A673 (cell line): Measurements from ENCODE around the gene HOXC13. TPM values are rescaled to one million over a fixed set of nuclear protein-coding genes. Genes with fewer than 3 reads are reported as not detected.
A peak's percentile ranks its signal among the peaks of the same experiment; 100 is the strongest.

Source experiments
- BruUV-seq: library from RNA; stranded (reverse); fragments of 400-500 nt; replicated peaks from 2 replicates; lab custom pipeline; 2021; lab: Mats Ljungman, UMichigan
- CTCF ChIA-PET: fragments of 300-600 bp; sonication (Branson Sonifier 250); formaldehyde crosslinking; loops from one replicate; lab custom pipeline; 2022; ENCODE audit warnings: antibody characterized with exemption; lab: Charles Lee
- POLR2A ChIA-PET: fragments of 300-600 bp; sonication (Branson Sonifier 250); formaldehyde crosslinking; loops from one replicate; lab custom pipeline; 2022; ENCODE audit warnings: antibody characterized with exemption; ENCODE audit not compliant: low non-redundant PET; lab: Charles Lee
- DNase-seq: peaks from one replicate; pipeline ENCODE4 v3.0.0-alpha.2; 2015; ENCODE audit warnings: low spot score
- H3K27ac ChIP-seq: fragments of 200-600 bp; sonication (generic); 2 replicates; pipeline ENCODE4 v1.5.1; 2016; ENCODE audit warnings: mixed run types, low read depth, mild to moderate bottlenecking, mixed read lengths, antibody characterized with exemption, low read length; ENCODE audit not compliant: poor library complexity, severe bottlenecking
- H3K27me3 ChIP-seq: fragments of 200-600 bp; sonication (generic); replicated peaks from 2 replicates; pipeline ENCODE4 v1.6.1; 2017; ENCODE audit warnings: mixed run types, low read depth, mild to moderate bottlenecking, mixed read lengths, antibody characterized with exemption, low read length; ENCODE audit not compliant: insufficient read depth, poor library complexity
- H3K36me3 ChIP-seq: fragments of 200-600 bp; sonication (generic); 2 replicates; pipeline ENCODE4 v1.6.1; 2016; ENCODE audit warnings: mixed run types, mild to moderate bottlenecking, mixed read lengths, antibody characterized with exemption, low read length; ENCODE audit not compliant: insufficient read depth, poor library complexity, severe bottlenecking
- H3K4me1 ChIP-seq: fragments of 200-600 bp; sonication (generic); 2 replicates; pipeline ENCODE4 v1.6.1; 2017; ENCODE audit warnings: mixed run types, mild to moderate bottlenecking, mixed read lengths, antibody characterized with exemption, low read length; ENCODE audit not compliant: insufficient read depth, poor library complexity, severe bottlenecking
- H3K4me3 ChIP-seq: fragments of 200-600 bp; sonication (generic); 2 replicates; pipeline ENCODE4 v1.5.1; 2016; ENCODE audit warnings: low read depth, mixed run types, mild to moderate bottlenecking, mixed read lengths, low read length; ENCODE audit not compliant: poor library complexity, severe bottlenecking
- H3K9me3 ChIP-seq: fragments of 200-600 bp; sonication (generic); 2 replicates; pipeline ENCODE4 v1.6.1; 2016; ENCODE audit warnings: mixed run types, low read depth, mild to moderate bottlenecking, mixed read lengths, antibody characterized with exemption, low read length; ENCODE audit not compliant: poor library complexity, severe bottlenecking
- EZH2 ChIP-seq: fragments of 200-600 bp; sonication (generic); IDR thresholded peaks from 2 replicates; pipeline ENCODE4 v1.6.1; 2017; ENCODE audit warnings: borderline replicate concordance, low read depth, mild to moderate bottlenecking, mixed read lengths, antibody characterized with exemption, low read length; ENCODE audit not compliant: poor library complexity, severe bottlenecking
- intact Hi-C: fragments of 100-400 bp; cut with micrococcal nuclease; formaldehyde crosslinking; loops from one replicate; pipeline ENCODE4 v1.10.0; 2022; ENCODE audit not compliant: unreplicated experiment
- total RNA-seq: library from RNA; stranded (reverse); gene quantifications from 2 replicates; pipeline ENCODE4 v1.2.3, GENCODE V29; 2021
- TF ChIP-seq, protein P1 (sequence below): fragments of 300-800, 200-600 bp; sonication (generic); conservative IDR thresholded peaks from 2 replicates; pipeline ENCODE4 v1.5.1; 2017; ENCODE audit warnings: low read depth, mild to moderate bottlenecking, antibody characterized with exemption, low read length, moderate library complexity, mixed read lengths

Gene HOXC13
- total RNA-seq, 1 experiment from 2014 or later: 10.1 TPM

DNA sequence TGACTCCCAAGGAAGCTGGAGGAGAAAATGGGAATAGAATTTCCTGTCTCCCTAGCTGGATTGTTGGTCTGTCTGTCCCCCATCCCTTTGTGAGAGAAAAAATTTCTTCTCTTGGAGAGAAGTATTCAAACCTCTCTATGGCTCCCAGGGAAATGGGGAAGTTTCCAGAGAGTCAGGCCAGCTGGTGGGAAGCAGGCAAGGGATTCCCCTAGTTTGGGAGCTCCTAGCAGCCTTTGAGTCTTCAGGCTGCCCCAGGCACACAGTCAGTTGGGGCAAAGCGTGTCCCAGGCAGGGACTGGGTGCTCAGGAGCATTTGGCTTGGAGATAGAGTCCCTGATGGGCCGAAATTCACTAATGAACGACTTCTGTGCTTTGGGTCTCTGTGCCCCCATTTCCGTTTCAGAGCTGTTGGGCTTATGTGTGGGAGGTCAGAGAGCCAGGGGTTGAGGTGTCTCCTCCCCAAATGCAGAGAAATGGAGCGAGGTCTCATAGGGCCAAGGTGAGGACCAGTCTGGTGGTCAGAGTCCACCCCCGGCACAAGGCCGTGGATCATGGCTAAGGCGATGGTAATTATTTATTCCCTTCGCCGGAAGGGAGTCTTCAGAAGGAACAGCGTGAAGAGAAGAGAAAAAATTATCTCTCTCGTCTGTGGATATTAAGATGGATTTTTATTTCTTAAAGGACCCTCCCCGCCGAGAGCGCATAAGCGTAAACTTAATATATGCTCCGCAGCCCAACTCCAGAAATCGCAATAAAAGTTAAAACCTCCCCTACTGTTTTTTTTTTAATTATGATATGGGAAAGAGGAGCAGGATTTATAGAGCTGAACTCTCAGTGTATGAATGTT is 54.8 kb downstream of the HOXC13 start:
- DNase-seq: no peak
- H3K27ac ChIP-seq: peak overlapping the region; percentile 98
- H3K4me1 ChIP-seq: peaks cover 85% of the 10 kb centered on the region
- ChIA-PET POLR2A (interaction anchor here (0.8 kb wide), 1 partner anchor 19 kb away, joined by 3 read pairs; no protein-coding TSS in a partner anchor), CTCF (no interaction called here)
- H3K9me3 ChIP-seq: no peaks in the 10 kb centered on the region
- H3K36me3 ChIP-seq: no peaks in the 10 kb centered on the region
- intact Hi-C loops: no loop called here
- TF ChIP-seq EZH2: no peak
- TF ChIP-seq, protein P1, sequence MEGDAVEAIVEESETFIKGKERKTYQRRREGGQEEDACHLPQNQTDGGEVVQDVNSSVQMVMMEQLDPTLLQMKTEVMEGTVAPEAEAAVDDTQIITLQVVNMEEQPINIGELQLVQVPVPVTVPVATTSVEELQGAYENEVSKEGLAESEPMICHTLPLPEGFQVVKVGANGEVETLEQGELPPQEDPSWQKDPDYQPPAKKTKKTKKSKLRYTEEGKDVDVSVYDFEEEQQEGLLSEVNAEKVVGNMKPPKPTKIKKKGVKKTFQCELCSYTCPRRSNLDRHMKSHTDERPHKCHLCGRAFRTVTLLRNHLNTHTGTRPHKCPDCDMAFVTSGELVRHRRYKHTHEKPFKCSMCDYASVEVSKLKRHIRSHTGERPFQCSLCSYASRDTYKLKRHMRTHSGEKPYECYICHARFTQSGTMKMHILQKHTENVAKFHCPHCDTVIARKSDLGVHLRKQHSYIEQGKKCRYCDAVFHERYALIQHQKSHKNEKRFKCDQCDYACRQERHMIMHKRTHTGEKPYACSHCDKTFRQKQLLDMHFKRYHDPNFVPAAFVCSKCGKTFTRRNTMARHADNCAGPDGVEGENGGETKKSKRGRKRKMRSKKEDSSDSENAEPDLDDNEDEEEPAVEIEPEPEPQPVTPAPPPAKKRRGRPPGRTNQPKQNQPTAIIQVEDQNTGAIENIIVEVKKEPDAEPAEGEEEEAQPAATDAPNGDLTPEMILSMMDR: no peak
- H3K4me3 ChIP-seq: peak overlapping the region; percentile 70
- H3K27me3 ChIP-seq: no peaks in the 10 kb centered on the region
- BruUV-seq: no TSS peak

- intact Hi-C loops: no loop called here
- BruUV-seq: no TSS peak
- CTCF ChIA-PET: no interaction called here
Observed at GRCh38 chr12:53994009-53994263, 55.3 kb downstream of the HOXC13 start.

DNA sequence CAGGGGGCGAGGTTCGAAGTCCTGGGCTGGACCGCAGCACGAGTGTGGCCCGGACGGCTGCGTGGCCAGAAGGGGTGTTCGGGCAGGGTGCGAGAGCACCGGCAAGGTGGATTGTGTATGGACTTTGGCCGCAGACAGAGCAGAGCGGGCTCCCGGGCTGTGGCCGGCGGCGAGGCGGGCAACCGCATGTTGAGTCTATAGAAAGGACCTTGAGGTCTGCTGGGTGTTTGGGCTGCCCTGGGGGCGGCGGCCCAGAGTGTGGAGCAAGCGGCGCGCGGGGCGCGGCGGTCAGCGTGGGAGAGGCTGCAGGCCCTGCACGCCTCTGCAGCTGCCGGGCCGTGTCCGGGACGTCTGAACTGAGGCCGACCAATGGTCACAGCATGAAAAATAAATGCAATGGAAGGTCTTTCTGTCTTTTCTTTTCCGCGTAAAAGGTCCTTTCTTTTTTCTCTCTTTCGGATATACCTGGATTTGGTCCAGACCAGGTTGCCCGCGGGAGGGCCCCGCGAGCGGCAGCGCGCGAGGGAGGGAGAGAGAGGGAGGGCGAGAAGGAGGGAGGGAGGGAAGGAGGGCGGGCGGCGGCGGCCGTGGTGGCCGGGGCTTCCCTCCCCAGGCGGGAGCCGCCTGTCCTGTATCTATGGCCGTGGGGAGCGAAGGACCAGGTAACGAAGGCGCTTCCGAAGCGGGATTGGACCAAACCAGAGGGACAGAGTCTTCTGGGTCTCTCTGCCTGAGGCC is 55.8 kb downstream of the HOXC13 start:
- POLR2A ChIA-PET: interaction anchor here (0.8 kb wide), 1 partner anchor 20 kb away, joined by 3 read pairs; no protein-coding TSS in a partner anchor
- peaks cover 86% of the 10 kb centered on the region for H3K4me1 ChIP-seq

More at GRCh38 chr12:53994009-53994263, 55.3 kb downstream of the HOXC13 start:
- Histone ChIP-seq H3K27ac (peak overlapping the region; percentile 98), H3K4me1 (peaks cover 85% of the 10 kb centered on the region), H3K4me3 (peak overlapping the region; percentile 70), H3K36me3 (no peaks in the 10 kb centered on the region), H3K9me3 (no peaks in the 10 kb centered on the region), H3K27me3 (no peaks in the 10 kb centered on the region)
- POLR2A ChIA-PET: interaction anchor here (0.8 kb wide), 1 partner anchor 20 kb away, joined by 3 read pairs; no protein-coding TSS in a partner anchor
- TF ChIP-seq, protein P1: no peak
- TF ChIP-seq EZH2: no peak
- DNase-seq: no peak

More for the DNA sequence above, 55.8 kb downstream of the HOXC13 start:
- TF ChIP-seq, protein P1: no peak
- no TSS peak for BruUV-seq
- Histone ChIP-seq H3K36me3 (no peaks in the 10 kb centered on the region), H3K27me3 (no peaks in the 10 kb centered on the region), H3K9me3 (no peaks in the 10 kb centered on the region), H3K27ac (peak overlapping the region; percentile 98), H3K4me3 (peak overlapping the region; percentile 70)
- DNase-seq: no peak
- intact Hi-C loops: no loop called here
- CTCF ChIA-PET: interaction anchor here (1.1 kb wide), 1 partner anchor 213 kb away, joined by 3 read pairs; no protein-coding TSS in a partner anchor
